GM21360 (cell line): Measurements from ENCODE around the gene BUD31.
"Not testable (repeated sequence)": the region's sequence is repeated elsewhere in the genome, so short reads cannot be mapped to it uniquely, and the experiment has no call there.

Source experiments
- ATAC-seq: cut with Tn5 transposase; IDR thresholded peaks from one replicate; pipeline ENCODE4 v1.9.1; 2021; ENCODE audit warnings: mild to moderate bottlenecking, moderate library complexity; ENCODE audit not compliant: unreplicated experiment

BUD31 gene

GRCh38 chr7:99408379-99409191, at the start of gene BUD31, which contains the start of gene PDAP1:
TSS of gene BUD31 (plus strand) at chr7:99408969. CDS start at chr7:99411093, 2,124 bp downstream.
TSS of gene PDAP1 (minus strand) at chr7:99408597. CDS start at chr7:99408548, 49 bp downstream.
- peak; percentile 79 for ATAC-seq

GRCh38 chr7:99359465-99360154, 49.2 kb upstream of the BUD31 start:
- no peak for ATAC-seq

DNA sequence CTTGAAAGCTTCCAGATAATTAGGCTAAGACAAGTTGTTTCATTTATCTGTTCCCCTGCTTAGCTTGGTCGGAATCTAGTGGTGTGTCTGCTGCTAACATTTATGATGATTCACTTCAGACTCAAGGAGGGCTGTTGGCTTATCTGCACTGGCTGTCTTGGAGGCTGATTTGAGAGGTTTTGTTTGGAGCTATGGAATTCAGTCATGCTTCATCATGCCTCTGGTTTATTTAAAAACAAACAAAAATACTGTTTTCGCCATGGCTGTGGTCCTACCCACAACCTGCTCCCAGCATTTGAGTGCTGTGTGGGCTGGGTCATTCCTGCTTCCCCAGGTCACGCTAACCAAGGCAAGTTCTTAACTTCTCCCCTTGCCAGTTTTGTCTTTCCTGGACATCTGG, 46.0 kb upstream of the BUD31 start:
- no peak for ATAC-seq

GRCh38 chr7:99363286-99363685, 45.5 kb upstream of the BUD31 start:
- no peak for ATAC-seq

DNA sequence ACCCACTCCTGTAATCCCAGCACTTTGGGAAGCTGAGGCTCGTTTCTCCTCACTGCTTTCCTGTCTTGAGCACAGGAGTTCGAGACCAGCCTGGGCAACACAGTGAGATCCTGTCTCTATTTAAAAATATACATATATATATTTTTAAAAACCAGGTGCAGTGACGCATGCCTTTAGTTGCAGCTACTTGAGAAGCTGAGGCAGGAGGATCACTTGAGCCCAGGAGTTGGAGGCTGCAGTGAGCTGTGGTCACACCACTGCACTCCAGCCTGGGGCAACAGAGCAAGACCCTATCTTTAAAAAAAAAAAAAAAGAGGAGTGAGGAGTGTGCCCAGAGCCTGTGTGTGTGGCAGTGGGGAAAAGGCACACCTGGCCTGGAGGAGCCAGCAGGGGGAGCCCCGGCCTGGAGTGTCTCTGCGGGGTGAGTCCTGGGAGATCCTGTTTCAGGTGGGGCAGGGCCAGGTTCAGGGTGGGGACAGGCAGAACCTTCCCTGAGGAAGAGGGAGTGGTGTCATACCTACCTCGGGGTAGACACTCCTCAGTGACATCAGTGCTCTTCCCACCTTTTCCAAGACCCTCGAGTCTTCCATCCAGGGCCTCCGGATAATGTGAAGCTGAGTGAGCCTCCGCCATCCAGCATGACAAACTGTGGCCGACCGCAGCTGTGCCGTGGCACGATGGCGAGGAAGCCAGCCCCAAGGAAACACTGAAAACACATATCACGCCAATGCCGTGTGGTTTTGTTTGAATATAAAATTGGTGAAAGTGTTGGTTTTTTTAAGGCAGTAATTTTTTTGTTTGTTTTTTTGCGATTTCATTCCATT, 43.2 kb upstream of the BUD31 start:
- ATAC-seq = no peak

DNA sequence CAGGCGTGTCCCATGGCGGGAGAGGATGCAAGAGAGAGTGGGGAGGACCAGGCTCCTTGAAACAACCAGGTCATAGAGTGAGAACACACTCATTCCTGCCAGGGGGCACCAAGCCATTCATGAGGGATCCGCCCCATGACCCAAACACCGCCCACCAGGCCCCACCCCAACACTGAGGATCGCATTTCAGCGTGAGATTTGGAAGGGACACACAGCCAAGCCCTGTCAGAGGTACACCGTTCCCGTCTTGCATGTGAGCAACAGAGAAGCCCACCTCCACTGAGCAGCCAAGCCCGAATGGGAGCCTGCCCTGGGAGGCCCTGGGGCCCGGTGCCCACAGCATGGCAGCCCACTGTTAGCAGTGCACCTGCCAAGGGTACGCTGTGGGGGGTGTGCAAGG, 42.1 kb upstream of the BUD31 start:
- ATAC-seq = no peak

- ATAC-seq = no peak
Observed at GRCh38 chr7:99368750-99369389, 39.9 kb upstream of the BUD31 start.

DNA sequence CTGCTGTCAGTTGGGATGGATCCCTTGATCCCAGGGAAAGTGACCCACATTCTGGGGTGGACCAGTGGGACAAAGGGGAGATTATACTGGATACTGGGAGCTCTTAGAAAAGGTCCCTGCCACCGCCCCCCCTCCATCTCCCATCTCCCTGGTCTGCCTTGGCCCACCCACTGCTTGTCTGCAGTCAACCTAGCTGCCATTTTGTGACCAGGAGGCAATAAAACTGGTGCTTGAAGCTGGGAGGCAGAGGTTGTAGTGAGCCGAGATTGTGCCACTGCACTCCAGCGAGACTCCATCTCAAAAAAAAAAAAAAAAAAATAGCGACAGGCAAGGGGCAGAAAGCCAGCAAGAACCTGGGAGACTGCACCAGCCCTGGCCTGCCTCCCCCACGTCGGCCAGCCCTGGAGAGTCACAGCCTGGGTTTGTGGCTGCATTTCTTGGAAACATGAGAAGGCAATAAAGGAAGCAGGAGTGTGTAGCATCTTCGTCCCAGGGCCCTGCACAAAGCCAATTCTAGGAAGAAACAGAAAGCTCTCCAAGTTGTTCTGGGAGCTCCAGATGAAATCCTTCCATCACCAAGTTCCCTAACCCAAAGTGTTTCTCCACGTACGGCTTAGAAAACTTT, 38.9 kb upstream of the BUD31 start:
- ATAC-seq = no peak

DNA sequence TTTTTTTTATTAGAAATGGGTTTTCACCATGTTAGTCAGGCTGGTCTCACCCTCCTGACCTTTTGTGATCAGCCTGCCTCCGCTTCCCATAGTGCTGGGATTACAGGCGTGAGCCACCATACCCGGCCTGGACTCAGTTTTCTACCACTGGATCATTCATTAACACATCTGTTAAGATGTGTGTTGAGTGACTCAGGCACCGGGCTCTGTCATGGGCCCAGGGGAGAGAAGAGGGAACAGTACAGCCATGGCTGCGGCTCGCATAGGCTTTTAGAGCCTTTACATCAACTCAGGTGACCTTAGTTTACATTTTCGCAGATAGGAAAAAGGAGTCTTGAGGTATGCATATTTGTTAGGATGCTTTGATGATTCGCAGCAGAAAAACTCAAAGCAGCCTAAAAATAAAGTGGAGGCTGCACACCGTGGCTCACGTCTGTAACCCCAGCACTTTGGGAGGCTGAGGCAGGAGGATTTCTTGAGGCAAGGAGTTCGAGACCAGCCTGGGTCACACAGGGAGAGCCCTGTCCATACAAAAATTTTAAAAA, 37.3 kb upstream of the BUD31 start:
- no peak for ATAC-seq

GRCh38 chr7:99372275-99373090, 36.3 kb upstream of the BUD31 start:
- no peak for ATAC-seq

DNA sequence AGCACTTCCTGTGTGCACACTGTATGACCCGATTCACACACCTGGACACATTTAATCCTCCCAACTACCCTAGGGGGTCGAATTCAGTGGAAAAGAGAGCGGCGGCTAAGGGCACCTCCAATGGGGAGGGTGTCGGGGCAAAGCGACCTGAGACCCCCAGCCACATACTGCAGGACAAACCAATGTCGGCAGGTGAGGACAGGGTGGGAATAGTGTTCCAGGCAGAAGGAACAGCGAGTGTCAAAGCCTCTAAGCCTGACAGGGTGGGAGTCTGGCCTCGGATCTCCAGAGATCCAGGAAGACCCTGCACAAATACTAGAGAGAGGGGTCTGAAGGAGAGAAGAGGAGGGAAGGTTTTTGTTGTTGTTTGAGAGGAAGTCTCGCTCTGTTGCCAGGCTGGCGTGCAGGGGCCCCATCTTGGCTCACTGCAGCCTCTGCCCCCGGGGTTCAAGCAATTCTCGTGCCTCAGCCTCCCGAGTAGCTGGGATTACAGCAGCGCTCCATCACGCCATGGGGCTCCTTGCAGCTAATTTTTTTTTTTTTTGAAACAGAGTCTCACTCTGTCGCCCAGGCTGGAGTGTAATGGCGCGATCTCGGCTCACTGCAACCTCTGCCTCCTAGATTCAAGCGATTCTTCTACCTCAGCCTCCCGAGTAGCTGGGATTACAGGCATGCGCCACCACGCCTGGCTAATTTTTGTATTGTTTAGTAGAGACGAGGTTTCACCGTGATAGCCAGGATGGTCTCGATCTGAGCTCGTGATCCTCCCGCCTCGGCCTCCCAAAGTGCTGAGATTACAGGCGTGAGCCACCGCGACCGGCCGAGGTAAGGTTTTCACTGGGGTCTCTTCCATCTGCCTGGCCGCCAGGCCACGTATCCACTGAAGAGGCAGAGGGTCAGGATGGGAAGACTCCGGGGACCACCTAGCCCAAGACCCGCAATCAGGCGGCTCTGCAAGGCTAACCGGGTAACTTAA, 35.4 kb upstream of the BUD31 start:
- no peak for ATAC-seq

- peak; percentile 49 for ATAC-seq
Observed at GRCh38 chr7:99374111-99375064, 34.4 kb upstream of the BUD31 start, which contains the start of gene ARPC1B. TSS of gene ARPC1B (plus strand) at chr7:99374730. CDS start at chr7:99385715, 10,985 bp downstream.

- ATAC-seq = peak; percentile 36
Observed at GRCh38 chr7:99375070-99375807, 33.5 kb upstream of the BUD31 start.

DNA sequence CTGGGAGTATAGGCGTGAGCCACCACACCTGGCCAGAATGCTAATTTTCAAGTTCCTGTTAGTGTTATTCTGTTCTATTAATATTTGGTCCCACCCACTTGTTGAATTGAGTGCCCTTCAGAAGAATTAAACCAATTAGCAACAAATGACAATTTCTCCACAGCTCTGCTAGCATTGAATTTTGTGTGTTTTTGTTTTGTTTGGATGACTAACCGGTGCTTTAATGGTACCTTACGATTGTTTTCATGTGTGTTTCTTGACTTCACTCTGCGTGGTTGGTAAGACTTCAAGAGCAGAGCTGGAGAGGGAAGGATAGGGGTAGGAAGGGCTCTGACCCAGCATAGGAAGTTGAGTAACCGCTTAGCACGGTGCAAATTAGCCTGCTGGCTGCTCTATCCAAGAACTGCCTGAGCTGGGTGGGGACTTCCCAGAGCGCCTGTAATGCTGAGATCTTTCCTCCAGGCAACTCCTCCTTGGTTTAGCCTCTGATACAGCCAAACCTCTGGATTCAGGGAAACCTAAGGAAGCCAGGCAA, 29.7 kb upstream of the BUD31 start:
- ATAC-seq = no peak

DNA sequence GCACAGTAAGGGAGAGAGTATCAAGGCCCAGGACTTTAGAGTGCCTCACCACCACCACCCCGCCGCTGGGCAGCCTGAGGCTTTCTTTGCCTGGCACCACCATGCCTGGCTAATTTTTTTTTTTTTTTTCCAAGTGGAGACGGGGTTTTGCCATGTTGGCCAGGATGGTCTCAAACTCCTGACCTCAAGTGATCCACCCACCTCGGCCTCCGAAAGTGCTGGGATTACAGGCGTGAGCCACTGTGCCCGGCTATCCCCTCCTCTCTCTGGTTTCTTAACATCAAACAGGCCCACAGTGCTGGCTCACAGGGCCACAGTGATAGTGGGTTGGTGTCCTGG, 29.1 kb upstream of the BUD31 start:
- ATAC-seq = not testable (repeated sequence)
